Subcutaneous preadipocyte (primary cell): ENCODE results near the gene ATG101. TPM values are rescaled to one million over a fixed set of nuclear protein-coding genes. Genes with fewer than 3 reads are reported as not detected.

Source experiments
- total RNA-seq: library from RNA; depleted of rRNA; stranded (reverse); fragments of >200 nt; gene quantifications from 2 replicates; pipeline ENCODE4 v1.2.3, GENCODE V29; 2012

ATG101 gene, protein sequence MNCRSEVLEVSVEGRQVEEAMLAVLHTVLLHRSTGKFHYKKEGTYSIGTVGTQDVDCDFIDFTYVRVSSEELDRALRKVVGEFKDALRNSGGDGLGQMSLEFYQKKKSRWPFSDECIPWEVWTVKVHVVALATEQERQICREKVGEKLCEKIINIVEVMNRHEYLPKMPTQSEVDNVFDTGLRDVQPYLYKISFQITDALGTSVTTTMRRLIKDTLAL
- 35.6 and 36.0 TPM in 2 replicates for total RNA-seq

GRCh38 chr12:52069327-52070184 is at the start of gene ATG101:
Gene ATG101 (plus strand): TSS chr12:52069978. CDS start chr12:52073651, 3,673 bp downstream.

GRCh38 chr12:52050758-52051541 is 18.8 kb upstream of the ATG101 start, which contains the start of gene NR4A1:
Gene NR4A1 (plus strand): TSS chr12:52051442. CDS start chr12:52054329, 2,887 bp downstream.

GRCh38 chr12:52079576-52080402 is 10.0 kb downstream of the ATG101 start, which contains the start of gene SMIM41:
Gene SMIM41 (plus strand): TSS chr12:52079704. CDS start chr12:52079780, 76 bp downstream.

Other genes starting within 250 kb of the ATG101 start
- under 0.01 TPM in 1 of 2 replicates, not detected in the other for gene FIGNL2, start 221.3 kb upstream of the ATG101 start, total RNA-seq
- 0.98 and 1.5 TPM in 2 replicates for gene ANKRD33, start 181.9 kb upstream of the ATG101 start, total RNA-seq
- 108 and 201 TPM in 2 replicates for gene ACVRL1, start 162.5 kb upstream of the ATG101 start, total RNA-seq
- gene ACVR1B, start 118.3 kb upstream of the ATG101 start, total RNA-seq, result 12.5 and 12.9 TPM in 2 replicates
- gene TAMALIN, start 63.0 kb upstream of the ATG101 start, total RNA-seq, result 2.3 and 4.8 TPM in 2 replicates
- 1.2 and 1.5 TPM in 2 replicates for gene NR4A1, start 18.5 kb upstream of the ATG101 start, total RNA-seq
- gene SMIM41, start 9.7 kb downstream of the ATG101 start, total RNA-seq, result 0.20 TPM in 1 of 2 replicates, not detected in the other
- gene KRT80, start 122.0 kb downstream of the ATG101 start, total RNA-seq, result under 0.01 TPM in 1 of 2 replicates, not detected in the other
- 0.78 TPM in 1 of 2 replicates, not detected in the other for gene KRT7, start 163.3 kb downstream of the ATG101 start, total RNA-seq
- gene KRT86, start 204.7 kb downstream of the ATG101 start, total RNA-seq, result not detected in 2 replicates
- gene KRT81, start 221.6 kb downstream of the ATG101 start, total RNA-seq, result not detected in 2 replicates